Naive B cell (primary cell): ENCODE data around the gene CST1. TPM values are rescaled to one million over a fixed set of nuclear protein-coding genes. Genes with fewer than 3 reads are reported as not detected.
"Not testable (repeated sequence)": the region's sequence is repeated elsewhere in the genome, so short reads cannot be mapped to it uniquely, and the experiment has no call there.

Experiments
- ATAC-seq, 2 donors: fragments of 150-1000 bp; cut with Tn5 transposase; 2 replicates each; pipeline ENCODE4 v1.10.0; 2021; ENCODE audit warnings: low read depth in 2 of 2, mild to moderate bottlenecking in 2 of 2, moderate library complexity in 2 of 2
- DNase-seq: peaks from one replicate; pipeline ENCODE4 v3.0.0; 2022
- H3K27ac Mint-ChIP-seq, 6 donors: one replicate each; pipeline ENCODE4 v1.8.0; 2020 to 2022; ENCODE audit warnings: mild to moderate bottlenecking in 6 of 6, mixed read lengths in 6 of 6, moderate library complexity in 5 of 6, inconsistent platforms in 2 of 6
- H3K27me3 Mint-ChIP-seq, 3 donors: one replicate each; pipeline ENCODE4 v1.8.0; 2021 to 2022; ENCODE audit warnings: mixed read lengths in 3 of 3, mild to moderate bottlenecking in 1 of 3
- H3K36me3 Mint-ChIP-seq, 2 donors: one replicate each; pipeline ENCODE4 v1.8.0; 2020 to 2022; ENCODE audit warnings: mixed read lengths in 2 of 2, inconsistent platforms in 1 of 2, mild to moderate bottlenecking in 1 of 2
- H3K4me1 Mint-ChIP-seq, 3 donors: one replicate each; pipeline ENCODE4 v1.8.0; 2020 to 2022; ENCODE audit warnings: mixed read lengths in 3 of 3, inconsistent platforms in 1 of 3, mild to moderate bottlenecking in 1 of 3, moderate library complexity in 1 of 3
- H3K4me3 Mint-ChIP-seq, 8 donors: one replicate each; pipeline ENCODE4 v1.8.0; 2020 to 2022; ENCODE audit warnings: mild to moderate bottlenecking in 8 of 8, mixed read lengths in 8 of 8, moderate library complexity in 8 of 8, inconsistent platforms in 2 of 8
- H3K9me3 Mint-ChIP-seq, 7 donors: one replicate each; pipeline ENCODE4 v1.8.0; 2020 to 2022; ENCODE audit warnings: mixed read lengths in 7 of 7, mild to moderate bottlenecking in 5 of 7, inconsistent platforms in 2 of 7, moderate library complexity in 1 of 7
- polyA plus RNA-seq, 6 donors: library from polyadenylated mRNA; unstranded; fragments of 300-500 nt; fragmentation: Illumina TruSeq; gene quantifications; one replicate each; pipeline ENCODE4 v1.2.3, GENCODE V29; 2021; ENCODE audit warnings: low read depth in 6 of 6

Gene CST1
- polyA plus RNA-seq, 6 donors from 2014 or later, result not detected

GRCh38 chr20:23721962-23722361, 28.8 kb downstream of the CST1 start:
- Mint-ChIP-seq H3K36me3 (no peaks in the 10 kb centered on the region), H3K4me1 (no peaks in the 10 kb centered on the region), H3K27ac (no peak overlapping the region), H3K4me3 (no peak overlapping the region), H3K27me3 (peaks cover 0 to 11% (median 10%) of the 10 kb centered on the region in 3 donors), H3K9me3 (peaks cover 0 to 7% (median 0%) of the 10 kb centered on the region in 7 donors)
- ATAC-seq (no peak), DNase-seq (no peak)

GRCh38 chr20:23719351-23719750, 31.4 kb downstream of the CST1 start:
- H3K27ac Mint-ChIP-seq, ATAC-seq, H3K36me3 Mint-ChIP-seq, H3K4me3 Mint-ChIP-seq, DNase-seq, H3K4me1 Mint-ChIP-seq: not testable (repeated sequence)
- H3K27me3 Mint-ChIP-seq, result peaks cover 0 to 14% (median 10%) of the 10 kb centered on the region in 3 donors
- peaks cover 0 to 11% (median 0%) of the 10 kb centered on the region in 7 donors for H3K9me3 Mint-ChIP-seq

- H3K4me3 Mint-ChIP-seq, ATAC-seq, H3K36me3 Mint-ChIP-seq, H3K9me3 Mint-ChIP-seq, H3K4me1 Mint-ChIP-seq, DNase-seq, H3K27me3 Mint-ChIP-seq, H3K27ac Mint-ChIP-seq: not testable (repeated sequence)
Measured at GRCh38 chr20:23711778-23712177, 39.0 kb downstream of the CST1 start.

GRCh38 chr20:23710771-23711170, 40.0 kb downstream of the CST1 start:
- no peaks in the 10 kb centered on the region for H3K9me3 Mint-ChIP-seq
- ATAC-seq (no peak), DNase-seq (no peak)
- H3K4me1 Mint-ChIP-seq, result no peaks in the 10 kb centered on the region
- H3K36me3 Mint-ChIP-seq, result no peaks in the 10 kb centered on the region
- no peak overlapping the region for H3K4me3 Mint-ChIP-seq
- no peak overlapping the region for H3K27ac Mint-ChIP-seq
- peaks cover 0 to under 1% (median 0%) of the 10 kb centered on the region in 3 donors for H3K27me3 Mint-ChIP-seq

- Mint-ChIP-seq H3K27me3 (peaks cover 0 to 5% (median 4%) of the 10 kb centered on the region in 3 donors), H3K9me3 (peaks cover 0 to 1% (median 0%) of the 10 kb centered on the region in 7 donors), H3K4me1 (no peaks in the 10 kb centered on the region), H3K27ac (no peak overlapping the region), H3K36me3 (no peaks in the 10 kb centered on the region), H3K4me3 (no peak overlapping the region)
- DNase-seq (no peak), ATAC-seq (no peak)
Measured at GRCh38 chr20:23705895-23706294, 44.8 kb downstream of the CST1 start.

GRCh38 chr20:23702021-23702420, 48.7 kb downstream of the CST1 start:
- Mint-ChIP-seq H3K36me3 (no peaks in the 10 kb centered on the region), H3K4me1 (no peaks in the 10 kb centered on the region), H3K27me3 (peaks cover 0 to 13% (median 4%) of the 10 kb centered on the region in 3 donors), H3K4me3 (no peak overlapping the region), H3K27ac (no peak overlapping the region), H3K9me3 (peaks cover 0 to 1% (median 0%) of the 10 kb centered on the region in 7 donors)
- no peak for DNase-seq
- ATAC-seq, result no peak

GRCh38 chr20:23700931-23701330, 49.8 kb downstream of the CST1 start:
- Mint-ChIP-seq H3K27ac (no peak overlapping the region), H3K27me3 (peaks cover 0 to 13% (median 4%) of the 10 kb centered on the region in 3 donors), H3K36me3 (no peaks in the 10 kb centered on the region), H3K9me3 (peaks cover 0 to 1% (median 0%) of the 10 kb centered on the region in 7 donors), H3K4me1 (no peaks in the 10 kb centered on the region), H3K4me3 (no peak overlapping the region)
- DNase-seq, result no peak
- ATAC-seq, result no peak

GRCh38 chr20:23697947-23698346, 52.8 kb downstream of the CST1 start:
- no peaks in the 10 kb centered on the region for H3K36me3 Mint-ChIP-seq
- ATAC-seq (no peak), DNase-seq (no peak)
- no peak overlapping the region for H3K4me3 Mint-ChIP-seq
- no peaks in the 10 kb centered on the region for H3K9me3 Mint-ChIP-seq
- H3K27me3 Mint-ChIP-seq, result peaks cover 5 to 29% (median 6%) of the 10 kb centered on the region in 3 donors
- no peak overlapping the region for H3K27ac Mint-ChIP-seq
- no peaks in the 10 kb centered on the region for H3K4me1 Mint-ChIP-seq

Other genes with a start within 250 kb of the CST1 start
- not detected for gene CST9L, start 182.5 kb downstream of the CST1 start, polyA plus RNA-seq
- not detected for gene CST9, start 145.0 kb downstream of the CST1 start, polyA plus RNA-seq
- gene CST3, start 113.0 kb downstream of the CST1 start, polyA plus RNA-seq, result 10 to 100 TPM in 1 of 6 donors, 1 to 10 TPM in 5; 3.2 to 22.5 (median 6.5) TPM
- not detected for gene CST4, start 61.9 kb downstream of the CST1 start, polyA plus RNA-seq
- gene CST2, start 75.8 kb upstream of the CST1 start, polyA plus RNA-seq, result not detected
- not detected for gene CST5, start 128.8 kb upstream of the CST1 start, polyA plus RNA-seq
- not detected for gene GGTLC1, start 237.8 kb upstream of the CST1 start, polyA plus RNA-seq